GM03348 (cell line): ENCODE measurements around the gene IMPA2.

Experiments
- DNase-seq: peaks from one replicate; pipeline ENCODE4 v3.0.0; 2012; ENCODE audit warnings: low spot score

The IMPA2 gene

GRCh38 chr18:12079491-12080237 lies 98.4 kb downstream of the IMPA2 start:
- peak; percentile 33 for DNase-seq
